GM23338 (cell line): ENCODE measurements around the gene PTPN6. TPM values are rescaled to one million over a fixed set of nuclear protein-coding genes. Genes with fewer than 3 reads are reported as not detected.

Experiments
- ATAC-seq: fragments of 200-7000 bp; cut with Tn5 transposase; 3 replicates; pipeline ENCODE4 v1.9.1; 2020
- DNase-seq: peaks from one replicate; pipeline ENCODE4 v3.0.0-alpha.2; 2015; ENCODE audit warnings: low spot score
- H2AFZ ChIP-seq: fragments of 200-600 bp; sonication (generic); 2 replicates; pipeline ENCODE4 v1.8.0; 2016; ENCODE audit warnings: antibody characterized with exemption, mild to moderate bottlenecking, moderate library complexity
- H3F3A ChIP-seq: fragments of 200-600 bp; sonication (generic); replicated peaks from 2 replicates; pipeline ENCODE4 v1.8.0; 2017; ENCODE audit warnings: antibody characterized with exemption, mixed run types, low read depth
- H3K27ac ChIP-seq: fragments of 200-600 bp; sonication (generic); 2 replicates; pipeline ENCODE4 v1.6.1; 2016; ENCODE audit warnings: low read depth
- H3K27me3 ChIP-seq: fragments of 200-600 bp; sonication (generic); 2 replicates; pipeline ENCODE4 v1.8.0; 2016; ENCODE audit warnings: mild to moderate bottlenecking, mixed run types, moderate library complexity; ENCODE audit not compliant: insufficient read depth
- H3K36me3 ChIP-seq: fragments of 200-600 bp; sonication (generic); 2 replicates; pipeline ENCODE4 v1.8.0; 2016; ENCODE audit warnings: mild to moderate bottlenecking; ENCODE audit not compliant: insufficient read depth
- H3K4me1 ChIP-seq: fragments of 200-600 bp; sonication (generic); 2 replicates; pipeline ENCODE4 v1.8.0; 2016; ENCODE audit warnings: mild to moderate bottlenecking, moderate library complexity; ENCODE audit not compliant: insufficient read depth
- H3K4me2 ChIP-seq: fragments of 200-600 bp; sonication (generic); 2 replicates; pipeline ENCODE4 v1.7.1; 2017; ENCODE audit warnings: mixed run types
- H3K4me3 ChIP-seq: fragments of 200-600 bp; sonication (generic); 2 replicates; pipeline ENCODE4 v1.6.1; 2016; ENCODE audit warnings: mixed run types
- H3K79me2 ChIP-seq: fragments of 200-600 bp; sonication (generic); replicated peaks from 2 replicates; pipeline ENCODE4 v1.8.0; 2017; ENCODE audit warnings: mild to moderate bottlenecking; ENCODE audit not compliant: insufficient read depth
- H3K9me2 ChIP-seq: fragments of 200-600 bp; sonication (generic); 2 replicates; pipeline ENCODE4 v1.8.0; 2017; ENCODE audit not compliant: insufficient read depth
- H4K20me1 ChIP-seq: fragments of 200-600 bp; sonication (generic); replicated peaks from 2 replicates; pipeline ENCODE4 v1.8.0; 2017; ENCODE audit warnings: mild to moderate bottlenecking; ENCODE audit not compliant: insufficient read depth
- H3K27ac Mint-ChIP-seq: 2 replicates; pipeline ENCODE4 v1.8.0; 2020; ENCODE audit warnings: inconsistent platforms, mild to moderate bottlenecking, moderate library complexity, mixed read lengths
- H3K27me3 Mint-ChIP-seq: 3 replicates; pipeline ENCODE4 v1.8.0; 2022; ENCODE audit warnings: low read depth, mild to moderate bottlenecking, moderate library complexity, mixed read lengths, inconsistent platforms; ENCODE audit not compliant: insufficient read depth, poor library complexity
- H3K36me3 Mint-ChIP-seq: 3 replicates; pipeline ENCODE4 v1.8.0; 2021; ENCODE audit warnings: low read depth, mild to moderate bottlenecking, inconsistent platforms, moderate library complexity, mixed read lengths
- H3K4me1 Mint-ChIP-seq: 3 replicates; pipeline ENCODE4 v1.8.0; 2020; ENCODE audit warnings: mild to moderate bottlenecking, inconsistent platforms, mixed read lengths
- H3K4me3 Mint-ChIP-seq: 3 replicates; pipeline ENCODE4 v1.8.0; 2021; ENCODE audit warnings: moderate library complexity, mild to moderate bottlenecking, inconsistent platforms, mixed read lengths
- H3K9me3 Mint-ChIP-seq: 3 replicates; pipeline ENCODE4 v1.8.0; 2020; ENCODE audit warnings: moderate library complexity, mild to moderate bottlenecking, inconsistent platforms, mixed read lengths
- CREB1 ChIP-seq: fragments of 250-450 bp; sonication (Bioruptor Pico); IDR thresholded peaks from 2 replicates; pipeline ENCODE4 v1.5.0; 2020; ENCODE audit warnings: low read depth, mild to moderate bottlenecking, moderate library complexity
- CTCF ChIP-seq, 2 experiments: fragments of 200-600 bp in 1 of 2; sonication (generic) in 1 of 2; conservative IDR thresholded peaks; 2 replicates each; pipeline versions ENCODE4 v1.5.1 to v1.6.1; 2016 to 2017; ENCODE audit warnings: antibody characterized with exemption in 2 of 2, low read depth in 2 of 2, mild to moderate bottlenecking in 2 of 2, moderate library complexity in 1 of 2
- EZH2 ChIP-seq: fragments of 200-600 bp; sonication (generic); IDR thresholded peaks from one replicate; pipeline ENCODE4 v1.8.0; 2017; ENCODE audit warnings: antibody characterized with exemption, mild to moderate bottlenecking, low read depth; ENCODE audit not compliant: unreplicated experiment
- JUNB ChIP-seq: IDR thresholded peaks from one replicate; pipeline ENCODE4 v1.6.1; 2016; ENCODE audit warnings: antibody characterized with exemption; ENCODE audit not compliant: unreplicated experiment
- POLR2AphosphoS5 ChIP-seq: IDR thresholded peaks from 2 replicates; pipeline ENCODE4 v1.6.1; 2016; ENCODE audit warnings: antibody characterized with exemption, low read depth
- STAT1 ChIP-seq: IDR thresholded peaks from one replicate; pipeline ENCODE4 v1.6.1; 2016; ENCODE audit warnings: antibody characterized with exemption; ENCODE audit not compliant: unreplicated experiment
- polyA plus RNA-seq: library from polyadenylated mRNA; unstranded; fragments of >200 nt; fragmentation: Nextera tagmentation; extraction: Ambion mirVana; gene quantifications from 2 replicates; pipeline ENCODE4 v1.2.1, GENCODE V29; 2016
- total RNA-seq: library from RNA; depleted of rRNA; stranded (reverse); fragments of >200 nt; shearing (Covaris generic); gene quantifications from 2 replicates; pipeline ENCODE4 v1.2.3, GENCODE V29; 2014
- TF ChIP-seq, protein P1 (sequence below): fragments of 250-450 bp; sonication (Bioruptor Pico); IDR thresholded peaks from 2 replicates; pipeline ENCODE4 v1.5.0; 2020; ENCODE audit warnings: mild to moderate bottlenecking, moderate library complexity

The PTPN6 gene
- total and polyA plus RNA-seq, 2 experiments from 2014 or later: 25.3 to 35.4 TPM

GRCh38 chr12:6944381-6945186 lies 6.6 kb upstream of the PTPN6 start:
- Histone ChIP-seq H3K4me1 (peaks cover 20% of the 10 kb centered on the region), H3K4me2 (peak overlapping the region; percentile 79), H3K4me3 (peak overlapping the region; percentile 70), H3K27ac (peak overlapping the region; percentile 87), H3F3A (peaks cover 31% of the 10 kb centered on the region), H3K9me2 (no peaks in the 10 kb centered on the region), H3K27me3 (no peaks in the 10 kb centered on the region), H4K20me1 (no peaks in the 10 kb centered on the region; the same call in 1 of the 2 replicates), H2AFZ (no peak overlapping the region), H3K36me3 (no peaks in the 10 kb centered on the region), H3K79me2 (0 out of 2 replicates have a peak, but pooled peaks cover 6% of the 10 kb centered on the region)
- TF ChIP-seq CREB1 (CRISPR knock-in tag) (peak; percentile 65), STAT1 (no peak), JUNB (no peak), CTCF (conservative IDR thresholded peaks at IDR 0.05; ENCODE audit: low read depth in 2 of 2) (peak; percentile 62 to 93), EZH2 (no peak), POLR2AphosphoS5 (peak; percentile 49; the same call in 1 of the 2 replicates)
- TF ChIP-seq, protein P1, sequence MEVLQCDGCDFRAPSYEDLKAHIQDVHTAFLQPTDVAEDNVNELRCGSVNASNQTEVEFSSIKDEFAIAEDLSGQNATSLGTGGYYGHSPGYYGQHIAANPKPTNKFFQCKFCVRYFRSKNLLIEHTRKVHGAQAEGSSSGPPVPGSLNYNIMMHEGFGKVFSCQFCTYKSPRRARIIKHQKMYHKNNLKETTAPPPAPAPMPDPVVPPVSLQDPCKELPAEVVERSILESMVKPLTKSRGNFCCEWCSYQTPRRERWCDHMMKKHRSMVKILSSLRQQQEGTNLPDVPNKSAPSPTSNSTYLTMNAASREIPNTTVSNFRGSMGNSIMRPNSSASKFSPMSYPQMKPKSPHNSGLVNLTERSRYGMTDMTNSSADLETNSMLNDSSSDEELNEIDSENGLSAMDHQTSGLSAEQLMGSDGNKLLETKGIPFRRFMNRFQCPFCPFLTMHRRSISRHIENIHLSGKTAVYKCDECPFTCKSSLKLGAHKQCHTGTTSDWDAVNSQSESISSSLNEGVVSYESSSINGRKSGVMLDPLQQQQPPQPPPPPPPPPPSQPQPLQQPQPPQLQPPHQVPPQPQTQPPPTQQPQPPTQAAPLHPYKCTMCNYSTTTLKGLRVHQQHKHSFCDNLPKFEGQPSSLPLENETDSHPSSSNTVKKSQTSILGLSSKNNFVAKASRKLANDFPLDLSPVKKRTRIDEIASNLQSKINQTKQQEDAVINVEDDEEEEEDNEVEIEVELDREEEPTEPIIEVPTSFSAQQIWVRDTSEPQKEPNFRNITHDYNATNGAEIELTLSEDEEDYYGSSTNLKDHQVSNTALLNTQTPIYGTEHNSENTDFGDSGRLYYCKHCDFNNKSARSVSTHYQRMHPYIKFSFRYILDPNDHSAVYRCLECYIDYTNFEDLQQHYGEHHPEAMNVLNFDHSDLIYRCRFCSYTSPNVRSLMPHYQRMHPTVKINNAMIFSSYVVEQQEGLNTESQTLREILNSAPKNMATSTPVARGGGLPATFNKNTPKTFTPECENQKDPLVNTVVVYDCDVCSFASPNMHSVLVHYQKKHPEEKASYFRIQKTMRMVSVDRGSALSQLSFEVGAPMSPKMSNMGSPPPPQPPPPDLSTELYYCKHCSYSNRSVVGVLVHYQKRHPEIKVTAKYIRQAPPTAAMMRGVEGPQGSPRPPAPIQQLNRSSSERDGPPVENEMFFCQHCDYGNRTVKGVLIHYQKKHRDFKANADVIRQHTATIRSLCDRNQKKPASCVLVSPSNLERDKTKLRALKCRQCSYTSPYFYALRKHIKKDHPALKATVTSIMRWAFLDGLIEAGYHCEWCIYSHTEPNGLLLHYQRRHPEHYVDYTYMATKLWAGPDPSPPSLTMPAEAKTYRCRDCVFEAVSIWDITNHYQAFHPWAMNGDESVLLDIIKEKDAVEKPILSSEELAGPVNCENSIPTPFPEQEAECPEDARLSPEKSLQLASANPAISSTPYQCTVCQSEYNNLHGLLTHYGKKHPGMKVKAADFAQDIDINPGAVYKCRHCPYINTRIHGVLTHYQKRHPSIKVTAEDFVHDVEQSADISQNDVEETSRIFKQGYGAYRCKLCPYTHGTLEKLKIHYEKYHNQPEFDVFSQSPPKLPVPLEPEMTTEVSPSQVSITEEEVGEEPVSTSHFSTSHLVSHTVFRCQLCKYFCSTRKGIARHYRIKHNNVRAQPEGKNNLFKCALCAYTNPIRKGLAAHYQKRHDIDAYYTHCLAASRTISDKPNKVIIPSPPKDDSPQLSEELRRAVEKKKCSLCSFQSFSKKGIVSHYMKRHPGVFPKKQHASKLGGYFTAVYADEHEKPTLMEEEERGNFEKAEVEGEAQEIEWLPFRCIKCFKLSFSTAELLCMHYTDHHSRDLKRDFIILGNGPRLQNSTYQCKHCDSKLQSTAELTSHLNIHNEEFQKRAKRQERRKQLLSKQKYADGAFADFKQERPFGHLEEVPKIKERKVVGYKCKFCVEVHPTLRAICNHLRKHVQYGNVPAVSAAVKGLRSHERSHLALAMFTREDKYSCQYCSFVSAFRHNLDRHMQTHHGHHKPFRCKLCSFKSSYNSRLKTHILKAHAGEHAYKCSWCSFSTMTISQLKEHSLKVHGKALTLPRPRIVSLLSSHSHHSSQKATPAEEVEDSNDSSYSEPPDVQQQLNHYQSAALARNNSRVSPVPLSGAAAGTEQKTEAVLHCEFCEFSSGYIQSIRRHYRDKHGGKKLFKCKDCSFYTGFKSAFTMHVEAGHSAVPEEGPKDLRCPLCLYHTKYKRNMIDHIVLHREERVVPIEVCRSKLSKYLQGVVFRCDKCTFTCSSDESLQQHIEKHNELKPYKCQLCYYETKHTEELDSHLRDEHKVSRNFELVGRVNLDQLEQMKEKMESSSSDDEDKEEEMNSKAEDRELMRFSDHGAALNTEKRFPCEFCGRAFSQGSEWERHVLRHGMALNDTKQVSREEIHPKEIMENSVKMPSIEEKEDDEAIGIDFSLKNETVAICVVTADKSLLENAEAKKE (CRISPR knock-in tag): no peak
- Mint-ChIP-seq H3K27ac (peak overlapping the region; percentile 100), H3K4me1 (peaks cover 46% of the 10 kb centered on the region), H3K4me3 (peak overlapping the region; percentile 96), H3K27me3 (peaks cover 54% of the 10 kb centered on the region), H3K36me3 (peaks cover 21% of the 10 kb centered on the region), H3K9me3 (peaks cover 2% of the 10 kb centered on the region; the same call in 2 of the 3 replicates)
- ATAC-seq (peak; percentile 45), DNase-seq (peak; percentile 97)
